HS-27A (cell line): ENCODE measurements around the gene ZNF208.
"Not testable (repeated sequence)": the region's sequence is repeated elsewhere in the genome, so short reads cannot be mapped to it uniquely, and the experiment has no call there.

Experiments
- DNase-seq: peaks from one replicate; pipeline ENCODE4 v3.0.0-alpha.2; 2012; ENCODE audit warnings: low read depth, missing footprints

The ZNF208 gene

GRCh38 chr19:21884786-21885185 is 126.0 kb downstream of the ZNF208 start:
- not testable (repeated sequence) for DNase-seq

GRCh38 chr19:21883516-21883915 is 127.2 kb downstream of the ZNF208 start:
- no peak for DNase-seq
